ENCODE data around the gene ISL2.

GRCh38 chr15:76346669-76347481 is 10.3 kb downstream of the ISL2 start:
- TF ChIP-seq CTCF (IDR thresholded peaks at IDR 0.05; ENCODE audit: low read length) (no peak), EZH2 (IDR thresholded peaks at IDR 0.05; ENCODE audit: borderline replicate concordance, low read length) (no peak)
